ENCODE data around the gene FADS3.

DNA sequence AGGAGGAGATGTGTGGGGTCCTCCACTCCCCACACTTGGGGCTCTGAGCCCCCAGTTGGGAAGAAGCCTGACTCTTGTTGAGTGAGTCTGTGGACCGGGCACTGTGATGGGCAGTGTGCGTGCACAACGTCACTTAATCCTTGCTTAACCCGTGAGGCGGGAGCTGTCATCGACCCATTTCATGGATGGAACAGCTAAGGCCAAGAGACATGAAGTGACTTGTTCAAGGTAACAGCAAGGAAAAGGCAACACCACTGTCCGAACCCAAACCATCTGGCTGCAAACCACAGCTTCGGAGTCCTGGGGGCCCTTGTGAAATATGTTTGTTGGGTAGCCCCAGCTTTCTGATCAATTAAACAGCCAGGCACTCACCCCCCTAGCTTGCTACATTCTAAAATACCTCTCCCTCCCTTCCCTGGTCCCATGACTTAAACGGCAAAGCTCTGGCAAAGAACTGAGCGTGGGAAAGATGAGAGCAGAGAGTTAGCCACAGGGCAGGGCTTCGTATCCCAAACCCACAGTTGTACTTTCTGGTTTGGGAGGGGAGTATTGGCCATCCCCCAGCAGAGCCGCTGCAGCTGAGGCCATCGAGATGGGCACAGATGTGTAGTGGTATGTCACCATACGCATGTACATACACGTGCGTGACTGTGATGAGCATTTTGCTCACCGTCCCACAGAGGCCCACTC, 37.0 kb downstream of the FADS3 start:
- no peak for TF ChIP-seq CTCF (IDR thresholded peaks at IDR 0.05)
- TF ChIP-seq EZH2 (IDR thresholded peaks at IDR 0.05), result no peak
- TF ChIP-seq EZH2phosphoT487 (IDR thresholded peaks at IDR 0.05), result no peak
